ENCODE data around the gene VGLL4. TPM values are rescaled to one million over a fixed set of nuclear protein-coding genes. Genes with fewer than 3 reads are reported as not detected.
"Not testable (repeated sequence)": the region's sequence is repeated elsewhere in the genome, so short reads cannot be mapped to it uniquely, and the experiment has no call there.

Gene VGLL4
- total and polyA plus RNA-seq, 5 experiments from 2014 or later: 19.3 to 31.3 (median 25.7) TPM

- peak overlapping the region in 6 of 10 donors; percentile 2 to 67 (median 42) for H3K27ac Mint-ChIP-seq
Observed at GRCh38 chr3:11584570-11584969, 59.1 kb downstream of the VGLL4 start.

DNA sequence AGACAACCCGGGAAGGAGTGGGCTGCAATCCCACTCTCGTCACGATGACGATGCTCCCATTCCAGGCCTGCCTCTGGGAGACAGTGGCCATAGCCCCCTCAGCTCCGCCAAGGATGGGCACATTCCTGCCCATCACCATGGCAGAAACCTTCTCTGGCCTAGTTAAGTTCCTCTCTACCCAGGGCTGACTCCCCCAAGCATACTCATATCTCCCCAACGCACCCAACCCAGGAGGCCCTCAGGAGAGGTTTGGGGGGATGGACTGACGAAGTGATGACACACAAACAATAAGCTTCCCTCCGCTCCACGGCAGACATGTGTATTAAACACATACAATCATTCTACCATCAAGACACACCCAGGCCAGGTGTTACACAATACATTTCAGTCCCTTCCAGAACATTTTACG, 60.1 kb downstream of the VGLL4 start:
- Mint-ChIP-seq H3K9me3 (no peaks in the 10 kb centered on the region), H3K27ac (peak overlapping the region in 7 of 10 donors; percentile 5 to 86 (median 45)), H3K4me3 (peak overlapping the region in 6 of 10 donors; percentile 3 to 84 (median 31)), H3K36me3 (peaks cover 0 to 16% (median 16%) of the 10 kb centered on the region in 3 donors), H3K27me3 (no peaks in the 10 kb centered on the region), H3K4me1 (peaks cover 47 to 79% (median 69%) of the 10 kb centered on the region in 4 donors)
- DNase-seq (no peak), ATAC-seq (no peak)
- POLR2A ChIA-PET: no interaction called here

More at GRCh38 chr3:11584570-11584969, 59.1 kb downstream of the VGLL4 start:
- H3K27me3 Mint-ChIP-seq: no peaks in the 10 kb centered on the region
- DNase-seq (no peak), ATAC-seq (no peak)
- H3K9me3 Mint-ChIP-seq: no peaks in the 10 kb centered on the region
- peaks cover 0 to 16% (median 16%) of the 10 kb centered on the region in 3 donors for H3K36me3 Mint-ChIP-seq
- H3K4me3 Mint-ChIP-seq: no peak overlapping the region
- peaks cover 53 to 87% (median 75%) of the 10 kb centered on the region in 4 donors for H3K4me1 Mint-ChIP-seq
- POLR2A ChIA-PET: no interaction called here

DNA sequence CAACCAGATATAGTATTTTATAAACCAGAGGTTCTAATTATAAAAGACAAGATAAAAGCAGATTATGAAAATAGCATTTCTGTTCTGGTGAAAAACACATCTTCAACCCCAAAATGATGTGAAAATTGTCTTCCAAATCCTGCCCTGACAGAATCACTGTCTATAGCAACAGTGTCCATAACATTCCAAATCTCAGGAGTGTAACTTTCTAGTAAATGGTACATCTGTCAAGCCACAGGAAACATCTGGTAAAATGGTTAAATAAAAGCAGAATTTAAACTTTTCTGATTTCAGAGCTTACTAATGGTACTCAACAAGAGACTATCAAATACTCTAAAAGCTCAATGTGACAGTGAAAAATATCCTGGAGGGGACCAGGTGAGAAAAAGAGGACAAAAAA, 60.5 kb downstream of the VGLL4 start:
- Mint-ChIP-seq H3K27ac (peak overlapping the region in 7 of 10 donors; percentile 21 to 90 (median 65)), H3K4me1 (peaks cover 43 to 76% (median 65%) of the 10 kb centered on the region in 4 donors), H3K9me3 (no peaks in the 10 kb centered on the region), H3K27me3 (no peaks in the 10 kb centered on the region), H3K4me3 (peak overlapping the region in 7 of 10 donors; percentile 75 to 86 (median 81)), H3K36me3 (peaks cover 0 to 16% (median 13%) of the 10 kb centered on the region in 3 donors)
- ATAC-seq: peak in 1 of 2 donors; percentile 7
- POLR2A ChIA-PET: no interaction called here
- DNase-seq: no peak

- Mint-ChIP-seq H3K36me3 (peaks cover 0 to 14% (median 7%) of the 10 kb centered on the region in 3 donors), H3K27ac (peak overlapping the region; percentile 21 to 90 (median 70)), H3K4me1 (peaks cover 39 to 76% (median 64%) of the 10 kb centered on the region in 4 donors), H3K27me3 (no peaks in the 10 kb centered on the region), H3K4me3 (peak overlapping the region; percentile 60 to 86 (median 80)), H3K9me3 (no peaks in the 10 kb centered on the region)
- POLR2A ChIA-PET: no interaction called here
- DNase-seq (peak in 2 of 10 donors; percentile 28), ATAC-seq (peak; percentile 50 to 75)
Observed at GRCh38 chr3:11582191-11582968, 61.3 kb downstream of the VGLL4 start.

GRCh38 chr3:11581237-11582190, 62.2 kb downstream of the VGLL4 start:
- DNase-seq (no peak), ATAC-seq (no peak)
- H3K9me3 Mint-ChIP-seq: no peaks in the 10 kb centered on the region
- H3K27ac Mint-ChIP-seq: peak overlapping the region in 9 of 10 donors; percentile 21 to 80 (median 65)
- POLR2A ChIA-PET: no interaction called here
- peaks cover 0 to 9% (median 5%) of the 10 kb centered on the region in 3 donors for H3K36me3 Mint-ChIP-seq
- H3K4me3 Mint-ChIP-seq: peak overlapping the region; percentile 60 to 86 (median 80)
- peaks cover 39 to 73% (median 67%) of the 10 kb centered on the region in 4 donors for H3K4me1 Mint-ChIP-seq
- no peaks in the 10 kb centered on the region for H3K27me3 Mint-ChIP-seq

- peaks cover 0 to 10% (median 4%) of the 10 kb centered on the region in 3 donors for H3K36me3 Mint-ChIP-seq
- H3K27me3 Mint-ChIP-seq: no peaks in the 10 kb centered on the region
- H3K27ac Mint-ChIP-seq: no peak overlapping the region
- ATAC-seq (no peak), DNase-seq (no peak)
- POLR2A ChIA-PET: no interaction called here
- H3K4me3 Mint-ChIP-seq: no peak overlapping the region
- peaks cover 34 to 66% (median 64%) of the 10 kb centered on the region in 4 donors for H3K4me1 Mint-ChIP-seq
- H3K9me3 Mint-ChIP-seq: no peaks in the 10 kb centered on the region
Observed at GRCh38 chr3:11580645-11581044, 63.1 kb downstream of the VGLL4 start.

- no peaks in the 10 kb centered on the region for H3K9me3 Mint-ChIP-seq
- H3K36me3 Mint-ChIP-seq: peaks cover 0 to 24% (median 6%) of the 10 kb centered on the region in 3 donors
- no peak for ATAC-seq
- H3K27ac Mint-ChIP-seq: peak overlapping the region in 2 of 10 donors; percentile 1 to 41
- H3K4me1 Mint-ChIP-seq: peaks cover 29 to 58% (median 48%) of the 10 kb centered on the region in 4 donors
- no peak overlapping the region for H3K4me3 Mint-ChIP-seq
- DNase-seq: no peak
- H3K27me3 Mint-ChIP-seq: no peaks in the 10 kb centered on the region
- POLR2A ChIA-PET: no interaction called here
Observed at GRCh38 chr3:11578169-11578568, 65.5 kb downstream of the VGLL4 start.

DNA sequence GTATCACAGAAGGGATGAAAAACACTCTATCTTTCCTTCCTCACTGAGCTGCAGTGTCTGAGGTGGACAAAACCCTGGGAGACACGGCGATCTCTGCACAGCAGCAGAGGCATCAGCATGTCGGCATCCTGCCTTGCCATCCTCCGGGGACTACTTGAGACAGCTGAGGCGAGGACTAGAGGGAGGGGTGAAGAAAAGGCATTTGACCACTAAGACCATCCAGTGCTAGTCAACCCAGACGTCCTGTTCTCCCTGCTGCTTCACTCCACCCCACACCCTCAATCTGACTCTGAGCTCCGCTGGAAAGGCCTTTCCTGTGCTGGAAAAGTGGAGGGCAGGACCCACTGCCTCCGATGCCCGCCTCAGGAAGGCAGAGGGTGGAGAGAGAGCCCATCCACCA, 67.3 kb downstream of the VGLL4 start:
- POLR2A ChIA-PET: no interaction called here
- H3K27me3 Mint-ChIP-seq: no peaks in the 10 kb centered on the region
- no peaks in the 10 kb centered on the region for H3K9me3 Mint-ChIP-seq
- no peak for ATAC-seq
- DNase-seq: no peak
- H3K4me3 Mint-ChIP-seq: no peak overlapping the region
- H3K36me3 Mint-ChIP-seq: peaks cover 0 to 33% (median 6%) of the 10 kb centered on the region in 3 donors
- peak overlapping the region in 4 of 10 donors; percentile 20 to 87 (median 41) for H3K27ac Mint-ChIP-seq
- peaks cover 22 to 44% (median 34%) of the 10 kb centered on the region in 4 donors for H3K4me1 Mint-ChIP-seq

DNA sequence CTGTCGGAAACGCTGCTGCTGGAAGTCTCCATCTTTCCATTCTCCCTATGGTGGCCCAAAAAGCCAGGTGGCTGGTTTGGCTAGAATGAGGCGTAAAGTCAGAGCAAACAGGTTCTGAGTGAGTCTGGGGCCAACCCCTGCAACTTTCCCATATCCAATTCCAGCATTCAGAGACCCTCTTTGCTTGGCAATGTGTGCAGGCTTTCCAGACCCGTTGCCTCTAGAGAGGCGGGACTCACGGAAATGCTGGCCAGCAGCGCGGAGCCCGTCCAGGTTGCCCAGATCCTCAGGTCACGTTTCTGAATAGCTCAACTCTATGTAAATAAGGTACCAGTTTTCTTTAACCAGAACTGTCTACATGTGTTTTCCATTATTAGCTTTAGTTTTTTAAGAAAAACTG, 68.0 kb downstream of the VGLL4 start:
- ATAC-seq: no peak
- H3K36me3 Mint-ChIP-seq: peaks cover 0 to 32% (median 6%) of the 10 kb centered on the region in 3 donors
- H3K4me3 Mint-ChIP-seq: no peak overlapping the region
- POLR2A ChIA-PET: no interaction called here
- DNase-seq: no peak
- no peaks in the 10 kb centered on the region for H3K9me3 Mint-ChIP-seq
- peaks cover 22 to 42% (median 32%) of the 10 kb centered on the region in 4 donors for H3K4me1 Mint-ChIP-seq
- no peaks in the 10 kb centered on the region for H3K27me3 Mint-ChIP-seq
- H3K27ac Mint-ChIP-seq: peak overlapping the region in 2 of 10 donors; percentile 11 to 29

DNA sequence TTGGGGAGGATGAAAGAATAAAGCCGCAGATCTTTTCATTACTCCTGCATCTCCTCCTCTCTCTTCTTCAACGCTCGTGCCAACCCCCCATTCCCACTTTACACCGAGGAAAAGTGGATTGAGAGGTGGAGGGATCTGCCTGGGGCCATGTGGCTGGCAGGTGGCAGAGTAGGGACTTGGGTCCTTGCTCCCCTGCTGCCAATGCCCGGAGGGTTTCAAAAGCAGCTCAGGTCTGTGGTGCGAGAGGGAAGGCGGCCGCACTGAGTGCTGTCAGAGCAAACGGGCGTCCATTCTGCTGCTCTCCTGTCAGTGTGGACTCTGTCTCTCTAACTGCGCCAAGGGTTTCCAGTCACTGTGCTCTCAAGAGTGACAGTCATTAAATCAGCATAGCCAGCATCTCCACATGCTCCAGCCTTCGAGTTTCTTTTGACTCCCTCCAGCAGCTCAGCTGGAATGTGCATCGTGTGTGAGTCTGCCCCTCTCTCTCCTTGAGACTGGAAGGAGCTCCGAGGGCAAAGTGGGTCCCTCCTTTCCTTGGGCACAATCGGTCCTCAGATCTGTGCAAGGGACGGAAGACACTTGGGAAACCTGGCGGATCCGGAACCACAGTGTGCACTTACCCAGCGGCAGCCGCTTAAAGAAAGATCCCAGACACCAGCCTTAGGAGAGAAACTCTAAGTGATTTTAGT, 68.6 kb downstream of the VGLL4 start:
- Mint-ChIP-seq H3K36me3 (peaks cover 0 to 33% (median 2%) of the 10 kb centered on the region in 3 donors), H3K4me1 (peaks cover 19 to 42% (median 32%) of the 10 kb centered on the region in 4 donors), H3K27ac (peak overlapping the region in 1 of 10 donors; percentile 9), H3K27me3 (no peaks in the 10 kb centered on the region), H3K9me3 (no peaks in the 10 kb centered on the region), H3K4me3 (no peak overlapping the region)
- DNase-seq (no peak), ATAC-seq (no peak)
- POLR2A ChIA-PET: no interaction called here

DNA sequence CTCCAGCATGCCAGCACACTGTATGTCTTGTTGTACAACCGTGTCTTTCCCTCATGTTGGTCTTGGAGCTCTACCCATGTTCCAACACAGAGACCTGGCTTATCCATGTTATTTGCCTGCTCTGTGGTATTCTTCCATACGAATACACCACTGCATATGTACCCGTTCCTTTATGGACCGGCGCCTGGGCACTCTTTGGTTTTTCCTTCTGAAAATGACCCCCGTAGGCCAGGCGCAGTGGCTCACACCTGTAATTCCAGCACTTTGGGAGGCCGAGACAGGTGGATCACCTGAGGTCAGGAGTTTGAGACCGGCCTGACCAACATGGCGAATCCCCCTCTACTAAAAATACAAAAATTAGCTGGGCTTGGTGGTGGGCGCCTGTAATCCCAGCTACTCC, 71.1 kb downstream of the VGLL4 start:
- H3K4me3 Mint-ChIP-seq, DNase-seq, POLR2A ChIA-PET, ATAC-seq, H3K9me3 Mint-ChIP-seq, H3K27me3 Mint-ChIP-seq: not testable (repeated sequence)
- Mint-ChIP-seq H3K4me1 (peaks cover 14 to 32% (median 23%) of the 10 kb centered on the region in 4 donors), H3K36me3 (peaks cover 0 to 34% (median 4%) of the 10 kb centered on the region in 3 donors), H3K27ac (peak overlapping the region in 4 of 10 donors; percentile 29 to 87 (median 70))

Data from naive thymus-derived CD8-positive, alpha-beta T cell (primary cell).